Amniotic epithelial cell (primary cell): ENCODE data around the gene FBH1.
A peak's percentile ranks its signal among the peaks of the same experiment; 100 is the strongest.
"Not testable (repeated sequence)": the region's sequence is repeated elsewhere in the genome, so short reads cannot be mapped to it uniquely, and the experiment has no call there.

ENCODE experiments used
- DNase-seq: peaks from one replicate; pipeline ENCODE4 v3.0.0-alpha.2; 2010; ENCODE audit warnings: low read depth

FBH1 gene

DNA sequence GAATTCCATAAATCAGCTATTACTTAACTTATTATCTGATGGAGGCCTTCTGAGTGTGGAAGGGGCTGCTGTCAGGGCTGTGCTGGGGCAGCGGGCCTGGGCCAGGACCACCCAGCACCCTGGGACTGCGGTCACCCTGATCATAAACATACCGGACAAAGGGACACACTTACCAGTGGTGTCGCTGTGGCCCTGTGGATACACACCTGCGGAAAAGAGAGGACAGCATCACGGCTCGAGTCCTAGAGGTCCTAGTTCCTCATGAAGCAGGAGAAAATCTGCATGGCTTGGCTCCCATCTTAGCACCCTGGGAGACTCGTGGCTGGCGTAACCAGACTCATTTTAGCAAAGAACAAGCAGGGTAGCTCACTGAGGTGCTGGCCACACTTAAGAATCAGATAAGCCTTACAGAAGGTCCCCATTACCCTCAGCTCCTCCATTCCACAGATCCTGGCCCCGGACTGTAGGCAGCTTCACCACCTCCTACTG, 69.6 kb downstream of the FBH1 start:
- no peak for DNase-seq

DNA sequence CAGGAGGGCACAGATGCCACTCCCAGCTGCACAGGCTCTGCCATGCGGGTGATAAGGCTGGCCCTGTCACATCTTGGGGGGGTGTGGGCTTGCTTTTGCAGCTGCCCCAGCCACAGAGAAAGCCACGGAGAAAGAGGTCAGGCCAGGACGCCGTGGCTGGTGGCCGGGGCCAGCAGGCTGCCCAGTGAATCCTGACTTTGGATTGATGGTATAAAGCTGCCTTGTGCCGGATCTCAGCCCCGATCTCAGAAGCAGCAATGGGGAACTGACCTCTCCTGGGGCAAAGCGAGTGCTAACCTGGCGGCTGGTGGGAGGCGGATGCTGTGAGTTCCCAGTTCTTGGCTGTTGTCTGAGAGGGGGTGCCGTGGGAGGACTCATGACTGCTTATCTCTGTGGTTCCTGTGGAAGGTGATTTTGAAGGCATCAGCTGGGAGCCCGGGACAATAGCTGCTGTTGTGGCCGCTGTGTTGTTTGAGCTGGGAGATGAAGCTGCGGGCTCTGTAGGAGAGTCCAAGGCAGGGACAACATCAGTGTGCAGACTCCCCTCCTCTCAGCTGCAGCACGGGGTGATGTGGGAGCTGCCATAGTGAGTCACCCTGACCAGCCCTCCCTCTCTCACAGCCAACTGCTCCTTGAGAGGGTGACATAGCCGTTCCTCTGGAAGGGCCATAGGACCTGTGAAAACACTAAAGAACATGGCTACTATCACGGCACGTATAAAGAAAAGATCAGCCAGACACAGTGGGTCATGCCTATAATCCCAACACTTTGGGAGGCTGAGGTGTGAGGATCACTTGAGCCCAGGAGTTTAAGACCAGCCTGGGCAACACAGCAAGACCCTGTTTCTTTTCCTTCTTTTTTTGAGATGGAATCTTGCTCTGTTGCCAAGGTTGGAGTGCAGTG, 70.3 kb downstream of the FBH1 start:
- peak; percentile 29 for DNase-seq

DNA sequence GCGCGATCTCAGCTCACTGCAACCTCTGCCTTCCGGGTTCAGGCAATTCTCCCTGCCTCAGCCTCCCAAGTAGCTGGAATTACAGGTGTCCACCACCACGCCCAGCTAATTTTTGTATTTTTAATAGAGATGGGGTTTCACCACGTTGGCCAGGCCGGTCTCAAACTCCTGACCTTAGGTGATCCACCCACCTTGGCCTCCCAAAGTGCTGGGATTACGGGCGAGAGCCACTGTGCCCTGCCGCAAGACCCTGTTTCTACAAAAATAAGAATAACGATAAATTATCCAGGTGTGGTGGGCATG, 70.9 kb downstream of the FBH1 start:
- DNase-seq: not testable (repeated sequence)

DNA sequence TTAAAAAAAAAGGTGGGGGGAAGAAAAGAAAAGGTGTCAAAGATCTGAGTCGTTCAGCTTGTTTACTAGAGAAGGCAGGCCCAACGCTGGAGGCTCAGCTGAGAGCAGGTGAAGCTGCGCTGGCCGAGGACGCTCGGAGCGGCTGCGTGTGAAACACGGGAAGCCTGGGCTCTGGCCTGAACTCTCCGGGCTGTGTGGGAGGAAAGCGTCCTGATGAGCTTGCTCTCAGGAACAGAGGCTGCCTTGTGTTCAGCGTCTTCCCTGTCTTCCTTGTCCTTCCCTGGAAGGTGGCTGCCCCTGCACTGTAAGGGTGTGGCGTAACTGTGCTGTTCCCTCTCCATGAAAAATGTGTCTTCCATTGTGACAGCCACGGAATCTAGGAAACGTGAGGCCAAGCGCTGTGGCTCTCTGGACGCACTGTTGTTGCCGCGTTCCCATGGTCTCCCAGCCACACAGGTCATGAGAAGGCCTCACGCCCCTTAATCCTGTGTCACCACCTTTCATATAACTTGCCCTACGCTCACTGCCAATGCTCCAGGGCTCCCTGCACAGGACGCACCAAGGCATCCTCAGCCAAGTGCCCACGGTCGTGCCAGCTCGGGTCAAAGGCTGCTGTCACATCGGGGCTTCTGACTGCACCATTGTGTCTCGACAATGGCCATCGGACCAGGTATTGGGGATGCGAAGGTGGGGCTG, 71.5 kb downstream of the FBH1 start:
- no peak for DNase-seq

DNA sequence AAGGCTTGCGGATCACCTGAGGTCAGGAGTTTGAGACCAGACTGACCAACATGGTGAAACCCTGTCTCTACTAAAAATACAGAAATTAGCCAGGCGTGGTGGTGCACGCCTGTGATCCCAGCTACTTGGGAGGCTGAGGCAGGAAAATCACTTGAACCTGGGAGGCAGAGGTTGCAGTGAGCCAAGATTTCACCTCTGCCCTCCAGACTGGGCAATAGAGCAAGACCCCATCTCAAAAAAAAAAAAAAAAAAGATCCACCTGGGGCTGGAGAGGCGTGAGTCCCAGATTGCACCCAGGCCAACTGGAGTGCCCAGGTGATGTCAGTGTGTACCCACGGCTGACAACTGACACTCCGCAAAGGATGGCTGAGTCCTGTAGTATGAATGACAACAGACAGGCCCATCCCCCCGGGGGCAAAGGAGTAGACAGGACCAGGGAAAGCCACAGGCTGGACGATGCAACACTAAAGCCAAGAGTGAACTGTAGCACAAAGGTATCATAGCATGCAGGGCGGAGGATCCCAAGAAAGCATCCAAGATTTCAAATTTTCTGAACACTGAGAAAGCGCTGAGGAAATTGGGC, 72.4 kb downstream of the FBH1 start:
- not testable (repeated sequence) for DNase-seq

DNA sequence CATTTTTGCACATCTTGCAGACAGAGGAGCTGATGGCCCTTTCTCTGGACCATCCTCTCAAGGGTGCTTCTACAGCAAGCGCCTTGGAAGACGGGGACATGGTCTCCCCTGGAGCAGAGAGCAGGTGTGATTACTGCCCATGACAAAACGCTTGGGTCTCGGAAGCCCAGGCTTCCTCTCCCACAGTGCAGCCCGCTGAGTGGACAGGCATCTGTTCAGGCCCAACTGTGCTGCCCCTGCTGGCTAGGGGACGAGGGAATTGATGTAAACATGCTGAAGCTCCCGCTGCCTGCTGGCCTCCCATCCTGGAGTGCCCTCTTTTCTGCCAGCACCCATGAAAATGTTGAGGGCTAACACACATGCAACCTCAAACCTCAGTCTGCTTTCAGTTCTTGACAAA, 73.0 kb downstream of the FBH1 start:
- DNase-seq: no peak

DNA sequence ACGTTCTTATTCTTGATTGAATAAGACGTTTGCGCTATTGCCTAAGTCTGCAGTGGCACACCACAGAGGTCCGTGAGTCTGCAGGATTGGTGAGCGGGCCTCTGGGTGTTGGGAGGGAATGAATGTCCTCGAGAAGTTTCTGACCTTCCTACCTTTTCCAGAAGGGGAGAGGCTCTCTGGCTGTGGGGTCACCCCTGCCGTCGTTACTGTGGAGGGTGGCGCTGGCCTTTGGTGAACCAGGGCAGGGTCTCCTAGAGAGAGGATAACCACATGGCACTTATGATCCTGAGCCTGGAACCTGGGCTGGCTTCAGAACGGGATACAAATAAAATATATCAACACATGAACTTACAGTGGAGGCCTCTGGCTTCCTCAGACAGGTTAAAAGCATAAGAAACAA, 73.5 kb downstream of the FBH1 start:
- DNase-seq: no peak

DNA sequence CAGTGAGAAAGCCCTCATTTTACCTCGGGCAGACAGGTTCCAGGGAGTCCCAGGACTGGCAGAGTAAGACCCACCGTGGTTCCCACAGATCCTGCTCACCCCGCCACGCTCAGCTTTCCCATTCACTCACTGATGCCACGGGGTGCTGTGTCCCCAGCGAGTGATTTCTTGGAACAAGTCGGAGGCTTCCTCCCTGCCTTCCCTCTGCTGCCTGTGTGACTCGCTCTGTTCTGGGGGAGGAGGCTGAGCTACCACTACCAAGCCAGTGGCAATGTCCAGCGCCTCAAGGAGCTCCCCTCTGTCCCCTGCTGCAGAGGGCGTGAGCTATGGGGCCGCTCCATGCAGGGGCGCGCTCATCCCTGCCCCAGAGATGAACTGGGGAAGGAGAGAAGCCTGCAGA, 74.7 kb downstream of the FBH1 start:
- DNase-seq: no peak

DNA sequence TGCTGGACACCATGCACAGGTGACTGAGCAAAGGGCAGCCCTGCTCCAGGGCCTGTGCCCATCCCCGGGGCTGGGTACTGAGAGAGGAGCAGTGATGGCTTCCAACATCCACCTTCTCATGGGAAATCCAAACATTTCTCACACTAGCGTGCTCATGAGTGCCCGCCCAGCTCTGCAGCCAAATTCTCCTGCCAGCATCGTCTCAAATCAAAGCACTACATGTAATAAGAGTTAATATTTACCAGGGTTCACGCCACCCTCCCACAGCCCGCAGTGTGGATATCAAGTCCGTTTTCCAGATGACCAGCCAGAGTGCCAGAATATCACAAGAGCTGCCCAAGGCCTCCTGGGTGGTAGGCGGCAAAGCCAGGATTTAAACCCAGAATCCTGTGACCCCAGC, 75.2 kb downstream of the FBH1 start:
- DNase-seq: no peak

DNA sequence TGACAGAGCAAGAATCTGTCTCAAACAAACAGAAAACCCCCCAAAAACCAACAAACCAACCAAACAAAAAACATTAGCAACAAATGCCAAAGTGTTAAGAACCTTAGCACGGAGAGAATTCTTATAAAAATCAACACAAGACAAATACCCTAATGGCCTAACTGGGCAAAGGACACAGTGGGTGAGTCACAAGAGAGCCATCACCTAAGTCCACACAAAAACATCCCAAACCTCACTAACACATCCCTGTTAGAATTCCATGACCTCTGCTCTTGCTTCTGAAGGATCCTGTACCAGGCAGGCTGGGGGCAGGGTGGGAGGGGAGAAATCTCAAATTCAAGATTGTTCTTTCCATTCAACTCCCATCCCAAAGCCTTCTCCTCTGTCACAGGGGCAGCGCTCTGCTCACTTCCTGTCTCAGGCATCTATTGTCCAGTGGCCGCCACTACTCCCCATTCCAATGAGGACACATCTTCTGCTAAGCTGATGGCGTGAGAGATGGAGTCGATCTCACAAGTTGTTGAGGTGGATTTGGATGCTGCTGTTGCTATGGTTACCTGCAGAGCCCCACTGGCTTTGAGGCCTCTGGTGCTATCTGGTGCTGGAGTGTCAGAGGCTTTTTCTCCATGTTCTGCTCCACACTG, 78.1 kb downstream of the FBH1 start:
- DNase-seq: no peak

DNA sequence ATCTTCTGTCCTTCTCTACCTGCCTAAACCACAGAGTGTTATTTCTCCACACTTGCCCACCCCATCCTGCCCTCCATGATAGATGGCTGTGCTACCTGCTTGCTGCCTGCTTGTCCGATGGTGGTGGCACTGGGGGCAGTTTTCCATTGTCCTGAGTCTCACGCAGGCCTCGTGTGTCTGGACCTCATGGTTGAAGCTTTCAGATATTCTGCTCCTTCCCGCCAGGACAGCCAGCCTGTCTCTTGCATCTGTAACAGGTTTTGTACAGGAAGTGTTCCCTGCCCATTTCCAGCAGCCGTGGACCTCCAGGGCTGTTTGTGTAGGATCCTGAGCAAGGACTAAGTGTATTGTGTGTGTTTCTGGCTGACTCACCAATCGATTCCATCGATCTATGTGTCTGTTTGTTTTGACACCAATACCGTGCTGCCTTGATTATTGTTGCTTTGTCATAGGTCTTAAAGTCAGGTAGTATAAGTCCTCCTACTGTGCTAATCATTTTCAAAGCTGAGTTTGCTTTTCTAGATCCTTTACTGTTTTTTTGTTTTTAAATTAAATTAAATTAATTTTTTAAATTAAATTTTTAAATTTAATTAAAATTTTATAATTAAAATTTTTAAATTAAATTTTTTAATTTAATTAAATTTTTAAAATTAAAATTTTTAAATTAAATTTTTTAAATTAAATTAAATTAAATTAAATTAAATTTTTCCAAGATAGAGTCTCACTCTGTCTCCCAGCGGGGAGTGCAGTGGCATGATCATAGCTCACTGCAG, 78.8 kb downstream of the FBH1 start:
- DNase-seq: no peak

DNA sequence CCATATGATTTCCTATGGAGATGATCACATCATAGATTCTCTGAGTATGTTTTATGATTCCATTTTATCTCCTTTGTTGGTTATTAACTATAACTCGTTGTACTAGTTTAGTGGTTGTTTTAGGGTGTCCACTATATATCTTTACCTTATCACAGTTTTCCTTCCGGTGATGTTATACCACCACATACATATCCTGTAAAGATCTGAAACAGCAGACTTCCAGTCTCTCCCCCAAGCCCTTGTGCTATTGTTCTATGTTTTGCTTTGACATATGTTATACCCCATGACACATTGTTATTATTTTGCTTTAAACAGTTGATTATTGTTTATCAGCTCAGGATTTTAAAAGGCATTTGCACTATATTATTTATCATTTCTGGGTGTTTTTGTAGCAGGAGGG, 80.0 kb downstream of the FBH1 start:
- no peak for DNase-seq

DNA sequence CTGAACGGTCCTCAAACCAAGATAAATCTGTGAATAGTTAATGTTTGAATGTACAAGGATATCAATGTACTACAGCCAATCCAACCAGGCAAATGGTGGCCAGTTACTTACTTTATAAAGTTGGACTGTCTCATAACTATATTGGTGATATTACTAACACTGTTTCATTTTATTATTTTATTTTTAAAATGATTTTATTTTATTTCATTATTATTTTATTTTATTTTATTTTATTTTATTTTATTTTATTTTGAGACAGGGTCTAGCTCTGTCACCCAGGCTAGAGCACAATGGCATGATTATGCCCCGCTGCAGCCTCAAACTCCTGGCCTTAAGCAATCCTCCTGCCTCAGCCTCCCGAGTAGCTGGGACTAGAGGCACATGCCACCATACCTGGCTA, 80.5 kb downstream of the FBH1 start:
- no peak for DNase-seq

DNA sequence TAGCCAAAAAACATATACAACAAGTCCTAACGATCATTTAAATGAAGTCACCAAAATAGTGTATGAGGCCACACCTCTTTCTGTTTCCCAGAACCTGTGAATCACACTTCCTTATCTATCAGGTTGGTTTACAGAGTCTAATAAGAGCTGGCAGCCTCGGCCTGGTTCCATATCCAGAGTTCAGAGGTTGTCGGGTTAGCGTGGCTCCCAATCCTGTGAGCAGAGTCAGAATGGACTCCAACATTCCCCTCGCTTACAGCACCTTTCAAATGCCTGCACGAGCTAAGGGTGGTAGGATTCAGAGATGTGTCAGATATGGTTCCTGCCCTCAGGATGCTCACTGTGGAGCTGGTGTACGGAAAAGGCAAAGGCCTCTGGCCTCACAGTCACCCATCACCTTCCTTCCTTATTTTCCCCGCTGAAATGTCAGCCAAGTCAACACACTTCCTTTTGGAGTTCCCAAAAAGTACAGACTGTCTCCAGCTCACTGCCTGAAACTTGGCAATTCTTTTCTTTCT, 81.3 kb downstream of the FBH1 start:
- DNase-seq: peak; percentile 39

DNA sequence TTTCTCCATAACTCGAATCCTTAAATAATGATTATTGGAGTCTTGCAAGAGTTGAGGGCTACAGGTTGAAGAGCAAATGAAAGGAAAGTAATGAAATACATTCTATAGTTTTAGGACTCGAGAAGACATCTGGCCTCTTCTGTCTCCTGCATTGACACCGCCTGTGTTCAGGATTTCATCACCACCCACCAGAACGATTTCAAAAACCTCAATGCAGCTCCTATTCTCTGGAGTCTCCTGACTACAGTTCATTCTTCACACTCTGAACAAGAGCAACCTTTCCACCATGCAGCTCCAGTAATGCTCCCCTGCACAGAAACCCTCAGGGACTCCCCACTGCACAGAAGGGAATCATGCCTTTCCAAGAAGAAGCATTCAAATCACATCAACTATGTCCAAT, 81.8 kb downstream of the FBH1 start:
- no peak for DNase-seq

DNA sequence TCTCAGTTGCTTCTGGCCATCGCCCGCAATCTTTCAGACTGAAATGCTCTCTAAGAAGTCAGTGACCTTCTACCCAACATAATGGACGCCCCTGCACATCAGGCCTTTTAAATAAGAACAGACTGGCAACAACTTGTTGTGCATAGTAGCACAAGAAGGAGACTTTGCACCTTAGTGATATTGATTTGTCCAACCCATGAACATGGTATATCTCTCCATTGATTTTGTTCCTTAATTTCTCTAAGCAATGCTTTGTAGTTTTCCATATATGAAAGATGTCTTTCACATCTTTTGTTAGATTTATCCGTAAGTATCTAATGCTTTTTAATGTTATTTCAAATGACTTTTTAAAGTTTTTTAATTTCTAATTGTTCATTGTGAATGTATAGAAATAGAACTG, 83.0 kb downstream of the FBH1 start:
- DNase-seq: no peak

DNA sequence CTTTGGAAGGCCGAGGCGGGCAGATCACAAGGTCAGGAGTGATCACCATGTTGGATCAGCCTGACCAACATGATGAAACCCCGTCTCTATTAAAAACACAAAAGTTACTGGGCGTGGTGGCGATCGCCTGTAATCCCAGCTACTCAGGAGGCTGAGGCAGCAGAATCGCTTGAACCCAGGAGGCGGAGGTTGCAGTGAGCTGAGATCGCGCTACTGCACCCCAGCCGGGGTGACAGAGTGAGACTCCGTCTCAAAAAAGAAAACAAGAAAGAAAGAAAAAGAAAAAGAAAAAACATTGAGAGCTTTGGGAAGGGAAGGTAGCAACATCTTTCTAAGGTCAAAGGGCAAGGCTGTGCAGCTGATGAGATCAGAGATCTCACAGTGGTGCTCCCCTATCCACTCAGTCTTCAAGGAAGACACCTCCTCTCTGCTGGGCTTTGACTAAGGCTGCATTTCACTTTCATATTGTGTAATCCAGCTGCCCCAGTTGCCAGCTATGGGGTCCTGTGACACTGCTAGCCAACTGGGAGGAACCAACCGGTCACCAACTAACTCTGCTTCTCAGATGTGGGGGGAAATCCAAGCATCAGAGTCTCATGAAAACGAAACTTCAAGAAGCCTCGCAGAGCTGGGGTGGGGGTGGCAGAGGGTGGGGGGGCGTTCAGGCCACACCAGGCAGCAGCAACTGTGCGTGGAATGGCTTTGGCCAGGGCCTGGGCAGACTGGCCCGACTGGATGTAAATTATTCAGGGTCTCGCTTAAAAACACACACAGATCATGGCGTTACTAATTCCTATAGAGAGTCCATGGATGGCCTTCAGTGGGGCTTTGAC, 85.8 kb downstream of the FBH1 start:
- DNase-seq: peak; percentile 11

DNA sequence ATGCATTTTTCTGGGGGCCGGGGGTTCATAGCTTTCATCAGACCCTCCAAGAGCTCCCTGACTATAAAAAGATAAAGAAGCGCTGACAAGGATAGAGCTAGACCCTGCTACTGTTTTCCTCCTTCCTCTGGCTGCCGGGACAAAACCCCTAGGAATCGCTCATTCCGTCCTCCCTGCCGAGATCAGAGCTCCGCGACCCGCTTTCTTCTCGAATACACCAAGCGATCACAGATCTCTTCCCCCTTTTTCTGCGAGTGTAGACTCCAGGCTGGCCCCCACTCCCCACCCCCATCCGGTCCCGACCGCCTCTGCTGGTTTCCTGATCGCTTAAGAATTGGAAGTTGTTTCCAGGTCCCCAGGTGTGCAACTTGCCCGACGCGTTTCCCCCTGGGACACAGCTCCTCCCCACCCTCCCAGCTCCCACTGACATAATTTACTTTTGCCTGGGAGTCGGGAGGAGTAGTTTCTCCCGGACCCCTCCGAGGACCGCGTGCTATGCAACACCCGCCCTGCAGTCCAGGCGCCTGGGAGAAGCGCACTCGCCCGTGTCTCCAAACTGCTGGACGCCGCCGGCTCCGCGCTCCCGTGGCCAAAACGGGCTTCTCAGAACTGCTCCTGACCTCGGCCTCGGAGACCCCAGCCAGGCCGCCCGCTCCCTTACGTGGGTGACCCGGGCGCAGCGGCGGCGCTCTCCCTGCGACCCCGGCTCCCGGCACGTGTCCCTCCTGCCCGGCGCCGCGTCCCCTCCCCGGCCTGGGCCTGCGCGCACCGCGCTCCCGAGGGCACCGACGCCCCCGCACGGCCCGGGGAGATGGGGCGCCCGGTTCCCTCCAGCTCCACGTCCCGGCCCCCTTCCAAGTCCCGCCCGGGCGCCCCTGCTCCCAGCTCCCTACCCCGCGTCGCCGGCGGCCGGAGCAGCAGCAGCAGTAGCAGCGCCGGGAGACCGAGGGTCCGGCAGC, 86.7 kb downstream of the FBH1 start:
- peak; percentile 30 for DNase-seq

DNA sequence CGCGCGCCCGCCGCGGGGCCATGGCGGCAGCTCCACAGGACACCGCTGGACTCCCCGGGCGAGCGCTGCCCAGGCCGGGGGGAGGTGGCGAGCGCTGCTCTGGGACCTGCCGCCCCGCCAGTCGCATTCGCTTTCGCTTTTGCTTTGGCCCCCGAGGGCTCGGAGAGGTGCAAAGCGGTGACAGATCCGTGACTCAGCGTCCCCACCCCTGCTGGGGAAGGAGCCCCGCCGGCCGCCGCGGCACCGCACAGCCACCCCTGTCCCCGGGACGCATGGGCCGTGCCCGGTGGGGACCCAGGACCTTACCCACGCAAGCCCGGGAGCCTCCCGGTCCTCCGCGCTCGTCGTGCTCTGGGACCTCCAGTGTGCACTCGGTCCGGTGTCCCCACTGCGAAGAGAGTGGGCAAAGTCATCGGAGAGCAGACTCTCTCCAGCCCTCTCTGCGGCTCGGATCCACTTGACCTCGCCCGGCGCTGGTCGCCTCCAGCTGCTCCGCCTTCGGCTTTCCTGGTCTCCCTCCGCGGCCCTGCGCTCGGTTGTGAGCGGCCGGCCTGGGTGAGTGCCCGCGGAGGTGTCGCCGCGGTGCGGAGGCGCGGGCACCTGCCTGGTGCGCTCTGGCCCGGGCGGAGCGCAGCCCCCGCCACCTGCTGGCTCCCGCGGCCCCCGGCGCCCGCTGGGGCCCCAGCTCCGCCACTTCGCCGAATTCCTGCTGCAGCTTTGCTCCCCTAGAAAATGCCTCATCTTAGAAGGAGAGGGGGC, 87.6 kb downstream of the FBH1 start, which contains the start of gene IL15RA:
IL15RA (minus strand) TSS at position 73 of the 759 bp plus-strand sequence; CDS start at position 22, 51 bp downstream.
- DNase-seq: peak; percentile 13
